ENCODE measurements around the gene CNNM3. TPM values are rescaled to one million over a fixed set of nuclear protein-coding genes. Genes with fewer than 3 reads are reported as not detected.

The CNNM3 gene
- total RNA-seq, 2 donors from 2014 or later = 29.7 to 29.8 TPM

DNA sequence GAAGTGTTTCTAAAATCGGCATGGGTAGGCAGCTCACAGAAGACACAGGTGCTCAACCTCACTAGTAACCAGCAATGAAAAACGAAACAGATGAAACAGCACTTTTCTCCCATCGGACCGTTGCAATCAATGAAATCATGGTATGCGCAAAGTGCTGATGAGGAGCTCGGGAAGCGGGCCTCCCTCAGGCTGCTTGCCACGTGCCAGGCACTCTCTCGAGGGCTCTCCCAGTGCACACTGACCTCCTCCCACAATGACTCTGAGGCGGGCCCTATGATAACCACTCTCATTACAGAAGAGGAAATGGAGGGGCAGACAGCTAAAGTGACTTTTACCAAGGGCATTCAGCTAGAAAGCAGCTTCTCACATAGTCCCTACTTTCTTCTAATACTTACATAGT lies 31.5 kb downstream of the CNNM3 start:
- no peak for TF ChIP-seq POLR2AphosphoS5 (IDR thresholded peaks at IDR 0.05)
- TF ChIP-seq, protein P1, sequence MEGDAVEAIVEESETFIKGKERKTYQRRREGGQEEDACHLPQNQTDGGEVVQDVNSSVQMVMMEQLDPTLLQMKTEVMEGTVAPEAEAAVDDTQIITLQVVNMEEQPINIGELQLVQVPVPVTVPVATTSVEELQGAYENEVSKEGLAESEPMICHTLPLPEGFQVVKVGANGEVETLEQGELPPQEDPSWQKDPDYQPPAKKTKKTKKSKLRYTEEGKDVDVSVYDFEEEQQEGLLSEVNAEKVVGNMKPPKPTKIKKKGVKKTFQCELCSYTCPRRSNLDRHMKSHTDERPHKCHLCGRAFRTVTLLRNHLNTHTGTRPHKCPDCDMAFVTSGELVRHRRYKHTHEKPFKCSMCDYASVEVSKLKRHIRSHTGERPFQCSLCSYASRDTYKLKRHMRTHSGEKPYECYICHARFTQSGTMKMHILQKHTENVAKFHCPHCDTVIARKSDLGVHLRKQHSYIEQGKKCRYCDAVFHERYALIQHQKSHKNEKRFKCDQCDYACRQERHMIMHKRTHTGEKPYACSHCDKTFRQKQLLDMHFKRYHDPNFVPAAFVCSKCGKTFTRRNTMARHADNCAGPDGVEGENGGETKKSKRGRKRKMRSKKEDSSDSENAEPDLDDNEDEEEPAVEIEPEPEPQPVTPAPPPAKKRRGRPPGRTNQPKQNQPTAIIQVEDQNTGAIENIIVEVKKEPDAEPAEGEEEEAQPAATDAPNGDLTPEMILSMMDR (IDR thresholded peaks at IDR 0.05) = no peak
- no peak for TF ChIP-seq POLR2A (IDR thresholded peaks at IDR 0.05)

DNA sequence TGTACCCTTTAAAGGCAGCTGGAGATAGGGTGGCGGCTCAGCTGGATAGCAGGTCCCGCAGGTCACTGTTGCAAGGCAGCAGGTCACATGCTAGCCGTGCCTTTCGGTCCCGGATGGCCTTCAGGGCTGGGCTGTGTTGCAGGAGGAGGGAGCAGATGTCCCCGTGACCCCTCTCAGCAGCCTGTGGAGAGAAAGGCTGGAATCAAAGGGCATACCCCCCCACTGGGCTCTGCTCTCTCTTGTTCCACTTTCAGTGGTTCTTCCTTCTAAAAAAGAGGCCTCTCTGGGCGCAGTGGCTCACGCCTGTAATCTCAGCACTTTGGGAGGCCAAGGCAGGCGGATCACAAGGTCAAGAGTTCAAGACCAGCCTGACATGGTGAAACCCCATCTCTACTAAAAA lies 32.2 kb downstream of the CNNM3 start:
- DNase-seq (ENCODE audit: low spot score) = no peak
- Histone ChIP-seq H3K9me3 (no peaks in the 10 kb centered on the region), H3K27ac (no peak overlapping the region), H3K27me3 (replicated peaks; ENCODE audit: insufficient read depth) (no peaks in the 10 kb centered on the region), H3K4me1 (replicated peaks) (no peaks in the 10 kb centered on the region), H3K4me3 (no peak overlapping the region), H3K36me3 (peaks cover 0 to 3% of the 10 kb centered on the region in 2 donors)
- TF ChIP-seq, protein P1 (IDR thresholded peaks at IDR 0.05) = no peak
- TF ChIP-seq POLR2A (IDR thresholded peaks at IDR 0.05) (no peak), POLR2AphosphoS5 (IDR thresholded peaks at IDR 0.05) (no peak)
- intact Hi-C loops (cut with DNase I) = no loop called here
- WGBS = 80% methylated on average over 9 of the region's 9 CpGs

More for the DNA sequence above, 31.5 kb downstream of the CNNM3 start:
- intact Hi-C loops (cut with DNase I) = no loop called here
- Histone ChIP-seq H3K27ac (no peak overlapping the region), H3K9me3 (no peaks in the 10 kb centered on the region), H3K27me3 (replicated peaks; ENCODE audit: insufficient read depth) (no peaks in the 10 kb centered on the region), H3K4me3 (no peak overlapping the region), H3K36me3 (peaks cover 0 to 3% of the 10 kb centered on the region in 2 donors), H3K4me1 (replicated peaks) (no peaks in the 10 kb centered on the region)
- no peak for DNase-seq (ENCODE audit: low spot score)
- WGBS = 85% methylated on average over 10 of the region's 10 CpGs

- peaks cover 0 to 3% of the 10 kb centered on the region in 2 donors for H3K36me3 ChIP-seq
Observed at GRCh38 chr2:96852667-96853066, 36.6 kb downstream of the CNNM3 start.

DNA sequence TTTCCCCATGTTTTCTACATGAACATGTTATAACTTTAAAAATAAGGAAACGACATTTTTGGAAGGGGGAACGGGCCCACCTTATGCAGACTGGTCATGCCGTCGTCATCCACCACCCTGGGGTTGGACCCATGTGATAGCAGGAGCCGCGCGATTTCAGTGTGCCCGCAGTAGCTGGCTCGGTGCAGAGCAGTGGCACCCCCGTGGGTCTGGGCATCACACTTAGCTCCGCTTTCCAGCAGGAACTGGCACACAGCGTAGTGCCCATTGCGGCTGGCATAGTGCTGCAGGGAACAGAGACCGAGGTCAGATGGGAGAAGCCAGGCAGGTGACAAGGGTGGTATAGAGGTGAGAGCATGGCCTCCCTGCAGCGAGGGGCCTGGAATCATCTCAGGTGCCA lies 37.3 kb downstream of the CNNM3 start:
- Histone ChIP-seq H3K4me1 (replicated peaks) (peaks cover 6% of the 10 kb centered on the region), H3K27me3 (replicated peaks; ENCODE audit: insufficient read depth) (no peaks in the 10 kb centered on the region), H3K36me3 (peaks cover 0 to 3% of the 10 kb centered on the region in 2 donors), H3K4me3 (no peak overlapping the region), H3K27ac (no peak overlapping the region), H3K9me3 (no peaks in the 10 kb centered on the region)
- DNase-seq (ENCODE audit: low spot score) = no peak
- intact Hi-C loops (cut with DNase I) = no loop called here
- no peak for TF ChIP-seq POLR2A (IDR thresholded peaks at IDR 0.05)
- TF ChIP-seq, protein P1 (IDR thresholded peaks at IDR 0.05) = no peak
- no peak for TF ChIP-seq POLR2AphosphoS5 (IDR thresholded peaks at IDR 0.05)
- WGBS = 92% methylated on average over 15 of the region's 15 CpGs

More at GRCh38 chr2:96852667-96853066, 36.6 kb downstream of the CNNM3 start:
- Histone ChIP-seq H3K9me3 (no peaks in the 10 kb centered on the region), H3K4me3 (no peak overlapping the region), H3K4me1 (replicated peaks) (peaks cover 6% of the 10 kb centered on the region), H3K27me3 (replicated peaks; ENCODE audit: insufficient read depth) (no peaks in the 10 kb centered on the region), H3K27ac (no peak overlapping the region)
- WGBS = 97% methylated on average over 6 of the region's 6 CpGs
- no peak for DNase-seq (ENCODE audit: low spot score)
- TF ChIP-seq, protein P1 (IDR thresholded peaks at IDR 0.05) = no peak
- TF ChIP-seq POLR2AphosphoS5 (IDR thresholded peaks at IDR 0.05) = no peak
- TF ChIP-seq POLR2A (IDR thresholded peaks at IDR 0.05) = no peak
- intact Hi-C loops (cut with DNase I) = no loop called here

All from prostate gland (tissue), 2 donors.